ENCODE data around the gene CABLES1. TPM values are rescaled to one million over a fixed set of nuclear protein-coding genes. Genes with fewer than 3 reads are reported as not detected.

The CABLES1 gene
- total and polyA plus RNA-seq, 2 of the 4 experiments (the other 2 are of a cell fraction): 4.7 to 5.7 TPM

- Histone ChIP-seq H3K23ac (ENCODE audit: low read depth, low read length) (no peak overlapping the region), H3K4me3 (ENCODE audit: insufficient read depth, low read depth, low read length) (no peak overlapping the region), H3K56ac (ENCODE audit: extremely low read depth, insufficient read depth, low read length) (no peak overlapping the region), H4K5ac (ENCODE audit: low read depth, low read length) (no peak overlapping the region), H4K8ac (ENCODE audit: low read depth in 2 of 2, low read length in 2 of 2) (no peak overlapping the region), H3K79me1 (ENCODE audit: low read depth in 1 of 2, low read length in 2 of 2) (peaks cover 3 to 11% of the 10 kb centered on the region in 2 experiments; a peak in 2 of 4 replicates), H3K4me2 (ENCODE audit: low read depth, low read length) (no peak overlapping the region), H3K14ac (replicated peaks; ENCODE audit: low read depth, low read length) (no peak overlapping the region), H3K9me1 (ENCODE audit: insufficient read depth, low read length) (peaks cover 9% of the 10 kb centered on the region), H2AK5ac (ENCODE audit: low read depth, low read length) (no peak overlapping the region), H3K27me3 (ENCODE audit: control insufficient read depth, insufficient read depth, low read length) (no peaks in the 10 kb centered on the region), H2AK9ac (replicated peaks; ENCODE audit: low read depth, low read length, poor library complexity) (no peak overlapping the region), H3K9ac (ENCODE audit: low read depth, low read length) (no peak overlapping the region), H4K91ac (ENCODE audit: insufficient read depth, low read depth, low read length) (no peak overlapping the region), H3K36me3 (ENCODE audit: control insufficient read depth, insufficient read depth, low read length) (peaks cover 43% of the 10 kb centered on the region), H3K9me3 (ENCODE audit: control insufficient read depth, insufficient read depth, low read length) (no peaks in the 10 kb centered on the region), H3K4ac (ENCODE audit: low read depth, low read length) (no peak overlapping the region), H3K4me1 (ENCODE audit: control insufficient read depth, insufficient read depth, low read length) (peaks cover 13% of the 10 kb centered on the region), H2BK120ac (ENCODE audit: low read depth, low read length) (no peak overlapping the region), H2AFZ (replicated peaks; ENCODE audit: low read length, poor library complexity) (no peak overlapping the region), H2BK20ac (ENCODE audit: low read depth, low read length) (no peak overlapping the region), H3K27ac (ENCODE audit: insufficient read depth, low read length) (no peak overlapping the region), H2BK5ac (ENCODE audit: low read depth, low read length, poor library complexity, severe bottlenecking) (no peak overlapping the region), H2BK15ac (ENCODE audit: low read depth, low read length) (no peak overlapping the region), H4K20me1 (ENCODE audit: insufficient read depth, low read length) (no peaks in the 10 kb centered on the region), H3K18ac (ENCODE audit: low read depth, low read length) (no peak overlapping the region)
- ATAC-seq (ENCODE audit: low read depth): no peak
- BruUV-seq (replicated peaks): no TSS peak
- TF ChIP-seq MXI1 (IDR thresholded peaks at IDR 0.05; ENCODE audit: borderline replicate concordance, low read depth, low read length) (no peak), FOS (IDR thresholded peaks at IDR 0.05; ENCODE audit: low read depth, low read length) (no peak), CEBPB (IDR thresholded peaks at IDR 0.05; ENCODE audit: low read depth, low read length) (no peak), CHD1 (IDR thresholded peaks at IDR 0.05; ENCODE audit: low read depth, low read length) (no peak), RAD21 (IDR thresholded peaks at IDR 0.05; ENCODE audit: low read length) (no peak), RCOR1 (IDR thresholded peaks at IDR 0.05; ENCODE audit: insufficient replicate concordance, low read length) (no peak), POLR2A (IDR thresholded peaks at IDR 0.05; ENCODE audit: low read depth, low read length) (no peak), SMC3 (IDR thresholded peaks at IDR 0.05; ENCODE audit: low read depth, low read length) (no peak), MAZ (IDR thresholded peaks at IDR 0.05; ENCODE audit: borderline replicate concordance, low read depth, low read length) (no peak), MAFK (IDR thresholded peaks at IDR 0.05; ENCODE audit: low read depth, low read length) (no peak), BHLHE40 (IDR thresholded peaks at IDR 0.05; ENCODE audit: low read depth, low read length) (no peak), NFE2L2 (IDR thresholded peaks at IDR 0.05; ENCODE audit: low read depth, low read length) (no peak)
- TF ChIP-seq, protein P1, sequence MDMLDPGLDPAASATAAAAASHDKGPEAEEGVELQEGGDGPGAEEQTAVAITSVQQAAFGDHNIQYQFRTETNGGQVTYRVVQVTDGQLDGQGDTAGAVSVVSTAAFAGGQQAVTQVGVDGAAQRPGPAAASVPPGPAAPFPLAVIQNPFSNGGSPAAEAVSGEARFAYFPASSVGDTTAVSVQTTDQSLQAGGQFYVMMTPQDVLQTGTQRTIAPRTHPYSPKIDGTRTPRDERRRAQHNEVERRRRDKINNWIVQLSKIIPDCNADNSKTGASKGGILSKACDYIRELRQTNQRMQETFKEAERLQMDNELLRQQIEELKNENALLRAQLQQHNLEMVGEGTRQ (IDR thresholded peaks at IDR 0.05; ENCODE audit: low read depth, low read length): no peak
- TF ChIP-seq, protein P2, sequence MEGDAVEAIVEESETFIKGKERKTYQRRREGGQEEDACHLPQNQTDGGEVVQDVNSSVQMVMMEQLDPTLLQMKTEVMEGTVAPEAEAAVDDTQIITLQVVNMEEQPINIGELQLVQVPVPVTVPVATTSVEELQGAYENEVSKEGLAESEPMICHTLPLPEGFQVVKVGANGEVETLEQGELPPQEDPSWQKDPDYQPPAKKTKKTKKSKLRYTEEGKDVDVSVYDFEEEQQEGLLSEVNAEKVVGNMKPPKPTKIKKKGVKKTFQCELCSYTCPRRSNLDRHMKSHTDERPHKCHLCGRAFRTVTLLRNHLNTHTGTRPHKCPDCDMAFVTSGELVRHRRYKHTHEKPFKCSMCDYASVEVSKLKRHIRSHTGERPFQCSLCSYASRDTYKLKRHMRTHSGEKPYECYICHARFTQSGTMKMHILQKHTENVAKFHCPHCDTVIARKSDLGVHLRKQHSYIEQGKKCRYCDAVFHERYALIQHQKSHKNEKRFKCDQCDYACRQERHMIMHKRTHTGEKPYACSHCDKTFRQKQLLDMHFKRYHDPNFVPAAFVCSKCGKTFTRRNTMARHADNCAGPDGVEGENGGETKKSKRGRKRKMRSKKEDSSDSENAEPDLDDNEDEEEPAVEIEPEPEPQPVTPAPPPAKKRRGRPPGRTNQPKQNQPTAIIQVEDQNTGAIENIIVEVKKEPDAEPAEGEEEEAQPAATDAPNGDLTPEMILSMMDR (conservative IDR thresholded peaks at IDR 0.05; ENCODE audit: low read depth, low read length): no peak
- TF ChIP-seq, protein P3, sequence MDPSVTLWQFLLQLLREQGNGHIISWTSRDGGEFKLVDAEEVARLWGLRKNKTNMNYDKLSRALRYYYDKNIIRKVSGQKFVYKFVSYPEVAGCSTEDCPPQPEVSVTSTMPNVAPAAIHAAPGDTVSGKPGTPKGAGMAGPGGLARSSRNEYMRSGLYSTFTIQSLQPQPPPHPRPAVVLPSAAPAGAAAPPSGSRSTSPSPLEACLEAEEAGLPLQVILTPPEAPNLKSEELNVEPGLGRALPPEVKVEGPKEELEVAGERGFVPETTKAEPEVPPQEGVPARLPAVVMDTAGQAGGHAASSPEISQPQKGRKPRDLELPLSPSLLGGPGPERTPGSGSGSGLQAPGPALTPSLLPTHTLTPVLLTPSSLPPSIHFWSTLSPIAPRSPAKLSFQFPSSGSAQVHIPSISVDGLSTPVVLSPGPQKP (IDR thresholded peaks at IDR 0.05; ENCODE audit: borderline replicate concordance, low read depth, low read length): no peak
- CTCF ChIA-PET: no interaction called here
- no peak for DNase-seq
- WGBS, 2 experiments (ENCODE audit: extremely low coverage in 2 of 2, insufficient read length in 1 of 2): 80% methylated on average over 1 of the region's 10 CpGs; no CpG with 5 or more reads in 1 of the 2 experiments
- intact Hi-C loops (cut with micrococcal nuclease) (no loop called here), in situ Hi-C loops (cut with MboI; ENCODE audit: low sequenced_read_pairs) (no loop called here), dilution Hi-C loops (cut with HindIII; ENCODE audit: low sequenced_read_pairs, unreplicated experiment) (no loop called here)
- POLR2A ChIA-PET (ENCODE audit: unreplicated experiment): no interaction called here
Observed at GRCh38 chr18:23239885-23240608, 104.8 kb downstream of the CABLES1 start.
